H54 (cell line): ENCODE measurements around the gene MRPS9.

ENCODE experiments used
- DNase-seq: peaks from one replicate; pipeline ENCODE4 v3.0.0; 2011; ENCODE audit warnings: low spot score, mixed read lengths; ENCODE audit not compliant: insufficient read length
- FAIRE-seq: peaks from 3 replicates; lab custom pipeline; 2011; peaks lifted over from hg19 to GRCh38; lab: Jason Lieb, UNC
- POLR2A ChIP-seq: IDR thresholded peaks from 2 replicates; pipeline ENCODE4 v1.6.1; 2011; ENCODE audit warnings: low read depth, mild to moderate bottlenecking, low read length

MRPS9 gene

GRCh38 chr2:105092797-105093196, 54.9 kb downstream of the MRPS9 start:
- no peak for FAIRE-seq
- TF ChIP-seq POLR2A = no peak
- no peak for DNase-seq

- FAIRE-seq (no peak), DNase-seq (no peak)
These were observed 61.3 kb downstream of the MRPS9 start for GRCh38 chr2:105099153-105099552.

GRCh38 chr2:105100046-105100840, 62.4 kb downstream of the MRPS9 start:
- DNase-seq = no peak
- no peak for TF ChIP-seq POLR2A
- no peak for FAIRE-seq

More at GRCh38 chr2:105099153-105099552, 61.3 kb downstream of the MRPS9 start:
- TF ChIP-seq POLR2A = no peak

GRCh38 chr2:105102001-105102400, 64.1 kb downstream of the MRPS9 start:
- FAIRE-seq (no peak), DNase-seq (no peak)
- no peak for TF ChIP-seq POLR2A

- FAIRE-seq = peak; percentile 96
- peak; percentile 85 for DNase-seq
- no peak for TF ChIP-seq POLR2A
These were observed 65.1 kb downstream of the MRPS9 start for GRCh38 chr2:105102963-105103421.

GRCh38 chr2:105103481-105103880, 65.6 kb downstream of the MRPS9 start:
- no peak for TF ChIP-seq POLR2A
- DNase-seq (no peak), FAIRE-seq (no peak)

- FAIRE-seq (peak; percentile 93), DNase-seq (peak; percentile 52)
- no peak for TF ChIP-seq POLR2A
These were observed 66.4 kb downstream of the MRPS9 start for GRCh38 chr2:105104208-105104731.

GRCh38 chr2:105110295-105110829, 72.5 kb downstream of the MRPS9 start:
- no peak for DNase-seq
- no peak for FAIRE-seq
- no peak for TF ChIP-seq POLR2A

GRCh38 chr2:105111365-105112150, 73.7 kb downstream of the MRPS9 start:
- DNase-seq (no peak), FAIRE-seq (no peak)
- no peak for TF ChIP-seq POLR2A

GRCh38 chr2:105112345-105112744, 74.5 kb downstream of the MRPS9 start:
- no peak for TF ChIP-seq POLR2A
- DNase-seq (no peak), FAIRE-seq (no peak)

GRCh38 chr2:105113616-105114291, 75.9 kb downstream of the MRPS9 start:
- DNase-seq = no peak
- no peak for TF ChIP-seq POLR2A
- FAIRE-seq = no peak

- peak; percentile 61 for DNase-seq
- peak; percentile 41 for FAIRE-seq
- no peak for TF ChIP-seq POLR2A
These were observed 76.7 kb downstream of the MRPS9 start for GRCh38 chr2:105114551-105114950.

GRCh38 chr2:105116348-105116747, 78.5 kb downstream of the MRPS9 start:
- no peak for DNase-seq
- TF ChIP-seq POLR2A = no peak
- no peak for FAIRE-seq
